K562 (cell line): ENCODE data around the gene ZNF839. TPM values are rescaled to one million over a fixed set of nuclear protein-coding genes. Genes with fewer than 3 reads are reported as not detected.

ENCODE experiments used
- ATAC-seq: fragments of 200-7000 bp; cut with Tn5 transposase; 3 replicates; pipeline ENCODE4 v1.9.1; 2020; ENCODE audit warnings: moderate library complexity
- BruUV-seq: library from RNA; stranded (reverse); fragments of 400-500 nt; replicated peaks from 2 replicates; lab custom pipeline; 2021; lab: Mats Ljungman, UMichigan
- CTCF ChIA-PET: fragments of 300-600 bp; formaldehyde crosslinking; extraction: SDS; loops from one replicate; lab custom pipeline; 2021; ENCODE audit warnings: low intra/inter-chr PET ratio; lab: Yijun Ruan, JAX
- POLR2A ChIA-PET: fragments of 300-600, 350-650 bp; sonication (Branson Sonifier 250); formaldehyde crosslinking; extraction: SDS; loops from one replicate; lab custom pipeline; 2021; ENCODE audit warnings: antibody characterized with exemption, inconsistent platforms; lab: Yijun Ruan, JAX
- DNase-seq, 4 experiments: peaks; one replicate each; pipeline versions ENCODE4 v3.0.0 to v3.0.0-alpha.2; 2011 to 2018; ENCODE audit warnings: low spot score in 3 of 4, mixed read lengths in 3 of 4; ENCODE audit errors: extremely low read depth in 1 of 4
- FAIRE-seq: peaks from 2 replicates; lab custom pipeline; 2011; peaks lifted over from hg19 to GRCh38; lab: Jason Lieb, UNC
- H2AFZ ChIP-seq: 2 replicates; pipeline ENCODE4 v1.6.0; 2011; ENCODE audit warnings: low read depth, low read length, control low read depth, inconsistent platforms
- H3K27ac ChIP-seq: fragments of 200-600 bp; 3 replicates; pipeline ENCODE4 v1.8.0; 2011; ENCODE audit warnings: low read depth, mild to moderate bottlenecking, control low read depth, inconsistent platforms, low read length, moderate library complexity, mixed read lengths; ENCODE audit errors: extremely low read depth
- H3K27me3 ChIP-seq, 2 experiments: fragments of 300-600 bp in 1 of 2; 2 replicates in 1 of 2; 3 replicates in 1 of 2; pipeline versions ENCODE4 v1.6.0 to v1.8.0; 2011; ENCODE audit warnings: inconsistent platforms in 2 of 2, low read length in 2 of 2, mild to moderate bottlenecking in 1 of 2, mixed read lengths in 1 of 2, moderate library complexity in 1 of 2; ENCODE audit not compliant: control insufficient read depth in 2 of 2, insufficient read depth in 2 of 2
- H3K36me3 ChIP-seq: fragments of 300-600 bp; 3 replicates; pipeline ENCODE4 v1.8.0; 2011; ENCODE audit warnings: mild to moderate bottlenecking, low read length, inconsistent platforms; ENCODE audit not compliant: control insufficient read depth, insufficient read depth
- H3K4me1 ChIP-seq, 2 experiments: fragments of 200-600 bp in 1 of 2; replicated peaks in 1 of 2; 2 replicates in 1 of 2; 3 replicates in 1 of 2; pipeline versions ENCODE4 v1.5.1 to v1.8.0; 2011; ENCODE audit warnings: inconsistent platforms in 2 of 2, low read length in 2 of 2, mild to moderate bottlenecking in 1 of 2, mixed read lengths in 1 of 2, moderate library complexity in 1 of 2; ENCODE audit not compliant: control insufficient read depth in 2 of 2, insufficient read depth in 2 of 2
- H3K4me2 ChIP-seq: 2 replicates; pipeline ENCODE4 v1.6.1; 2011; ENCODE audit warnings: low read length, control low read depth, inconsistent platforms, mixed read lengths; ENCODE audit not compliant: insufficient read depth
- H3K4me3 ChIP-seq: fragments of 200-600 bp; sonication (generic), shearing (Covaris generic); 2 replicates; pipeline ENCODE4 v1.5.1; 2016; ENCODE audit warnings: control low read depth, inconsistent platforms
- H3K79me2 ChIP-seq: fragments of 200-600 bp; 3 replicates; pipeline ENCODE4 v1.8.0; 2011; ENCODE audit warnings: low read length, inconsistent platforms; ENCODE audit not compliant: control insufficient read depth, insufficient read depth
- H3K9ac ChIP-seq, 2 experiments: 2 replicates each; pipeline versions ENCODE4 v1.6.0 to v1.6.1; 2011; ENCODE audit warnings: low read depth in 2 of 2, low read length in 2 of 2, control low read depth in 1 of 2, inconsistent platforms in 1 of 2, mild to moderate bottlenecking in 1 of 2, mixed read lengths in 1 of 2; ENCODE audit not compliant: insufficient read depth in 1 of 2
- H3K9me1 ChIP-seq: one replicate; pipeline ENCODE4 v1.6.0; 2011; ENCODE audit warnings: inconsistent platforms, mild to moderate bottlenecking, low read length, moderate library complexity; ENCODE audit not compliant: control insufficient read depth, insufficient read depth
- H3K9me3 ChIP-seq: replicated peaks from 2 replicates; pipeline ENCODE4 v1.5.1; 2011; ENCODE audit warnings: low read depth, low read length, inconsistent platforms; ENCODE audit not compliant: control insufficient read depth, insufficient read depth
- H4K20me1 ChIP-seq: replicated peaks from 2 replicates; pipeline ENCODE4 v1.6.1; 2011; ENCODE audit warnings: low read length, inconsistent platforms, mixed read lengths; ENCODE audit not compliant: control insufficient read depth, insufficient read depth
- ATF3 ChIP-seq, 2 experiments: fragments of 450-650 bp in 1 of 2; sonication (generic) in 1 of 2; formaldehyde crosslinking in 1 of 2; IDR thresholded peaks in 1 of 2; conservative IDR thresholded peaks in 1 of 2; 2 replicates each; pipeline versions ENCODE4 v1.6.1 to v1.8.1; 2016 to 2023; ENCODE audit warnings: mild to moderate bottlenecking in 2 of 2, moderate library complexity in 2 of 2, inconsistent platforms in 1 of 2, missing genetic modification reagents in 1 of 2
- CEBPG ChIP-seq, 3 experiments: fragments of 200-800 bp in 1 of 3; sonication (Bioruptor generic) in 1 of 3; sonication (generic) in 1 of 3; formaldehyde crosslinking in 1 of 3; IDR thresholded peaks in 2 of 3; conservative IDR thresholded peaks in 1 of 3; 2 replicates each; pipeline versions ENCODE4 v1.6.1 to v1.8.0; 2016 to 2022; ENCODE audit warnings: missing compliant biosample characterization in 2 of 3, missing genetic modification characterization in 2 of 3, mild to moderate bottlenecking in 1 of 3, missing genetic modification reagents in 1 of 3
- KDM2B ChIP-seq: fragments of 250-450 bp; sonication (Bioruptor Pico); IDR thresholded peaks from 2 replicates; pipeline ENCODE4 v1.8.0; 2021; ENCODE audit warnings: mild to moderate bottlenecking, moderate library complexity
- MYC ChIP-seq, 2 experiments: fragments of 250-450 bp in 1 of 2; sonication (Bioruptor Pico) in 1 of 2; IDR thresholded peaks; 2 replicates each; pipeline versions ENCODE4 v1.5.1 to v1.6.1; 2012 to 2021; ENCODE audit warnings: low read depth in 2 of 2, borderline replicate concordance in 1 of 2, improper control_type of control experiment in 1 of 2, low read length in 1 of 2, mild to moderate bottlenecking in 1 of 2, moderate library complexity in 1 of 2
- POLR2AphosphoS2 ChIP-seq: IDR thresholded peaks from 2 replicates; pipeline ENCODE4 v1.6.1; 2012; ENCODE audit warnings: low read length, improper control_type of control experiment
- THRA ChIP-seq: fragments of 450-650 bp; IDR thresholded peaks from 2 replicates; pipeline ENCODE4 v1.6.1; 2017; ENCODE audit warnings: mild to moderate bottlenecking, moderate library complexity
- ZNF561 ChIP-seq: fragments of 450-650 bp; formaldehyde crosslinking; conservative IDR thresholded peaks from 2 replicates; pipeline ENCODE4 v1.4.0; 2020; ENCODE audit warnings: mild to moderate bottlenecking, moderate library complexity
- WGBS: fragments of 100-300 bp; shearing (Covaris generic); methylation state at CpG from one replicate; pipeline ENCODE4 v1.1.6; 2016; ENCODE audit warnings: low coverage, mixed read lengths; ENCODE audit not compliant: insufficient coverage; ENCODE audit errors: missing lambda C conversion rate; 5-methylcytosine and 5-hydroxymethylcytosine counted together
- in situ Hi-C: fragments of 300-500 bp; cut with MboI; formaldehyde crosslinking; loops from 4 replicates; pipeline ENCODE4 v1.15.0; 2018; ENCODE audit warnings: inconsistent platforms, mixed read lengths
- intact Hi-C: fragments of 100-400 bp; cut with micrococcal nuclease; formaldehyde crosslinking; loops from 2 replicates; pipeline ENCODE4 v1.14.2; 2022
- polyA plus RNA-seq, 8 experiments: library from polyadenylated mRNA; depleted of rRNA in 4 of 8; stranded (reverse) in 5 of 8; unstranded in 3 of 8; fragments of >200 nt; fragmentation: Nextera tagmentation in 2 of 8; fragmentation: Illumina TruSeq in 1 of 8; extraction: Ambion mirVana in 2 of 8; extraction: Trizol in 1 of 8; gene quantifications; 2 replicates each; pipeline versions ENCODE4 v1.2.1 to v1.2.3, GENCODE V29; 2011 to 2014; ENCODE audit warnings: inconsistent platforms in 1 of 8, missing spikeins in 1 of 8
- total RNA-seq, 7 experiments: library from RNA; depleted of rRNA in 6 of 7; stranded (reverse); fragments of >200 nt in 6 of 7; fragmentation: Illumina TruSeq in 2 of 7; extraction: Trizol in 2 of 7; gene quantifications; 2 replicates each; pipeline versions ENCODE4 v1.2.1 to v1.2.3, GENCODE V29; 2011 to 2021; ENCODE audit warnings: low replicate concordance in 1 of 7
- TF ChIP-seq, protein P1 (sequence below): fragments of 450-650 bp; formaldehyde crosslinking; IDR thresholded peaks from 2 replicates; pipeline ENCODE4 v1.4.0; 2020; ENCODE audit warnings: mild to moderate bottlenecking
- TF ChIP-seq, protein P2 (sequence below): fragments of 150-350 bp; conservative IDR thresholded peaks from 2 replicates; pipeline ENCODE4 v1.6.1; 2014; ENCODE audit warnings: low read length
- TF ChIP-seq, protein P3 (sequence below): sonication (generic); formaldehyde crosslinking; IDR thresholded peaks from 2 replicates; pipeline ENCODE4 v1.8.0; 2022; ENCODE audit warnings: mild to moderate bottlenecking, missing genetic modification reagents

Gene ZNF839
- total and polyA plus RNA-seq, 9 of the 15 experiments (the other 6 are each of a cell fraction or from before 2014, with no cell fraction given) = 0.42 to 8.4 (median 5.7) TPM

DNA sequence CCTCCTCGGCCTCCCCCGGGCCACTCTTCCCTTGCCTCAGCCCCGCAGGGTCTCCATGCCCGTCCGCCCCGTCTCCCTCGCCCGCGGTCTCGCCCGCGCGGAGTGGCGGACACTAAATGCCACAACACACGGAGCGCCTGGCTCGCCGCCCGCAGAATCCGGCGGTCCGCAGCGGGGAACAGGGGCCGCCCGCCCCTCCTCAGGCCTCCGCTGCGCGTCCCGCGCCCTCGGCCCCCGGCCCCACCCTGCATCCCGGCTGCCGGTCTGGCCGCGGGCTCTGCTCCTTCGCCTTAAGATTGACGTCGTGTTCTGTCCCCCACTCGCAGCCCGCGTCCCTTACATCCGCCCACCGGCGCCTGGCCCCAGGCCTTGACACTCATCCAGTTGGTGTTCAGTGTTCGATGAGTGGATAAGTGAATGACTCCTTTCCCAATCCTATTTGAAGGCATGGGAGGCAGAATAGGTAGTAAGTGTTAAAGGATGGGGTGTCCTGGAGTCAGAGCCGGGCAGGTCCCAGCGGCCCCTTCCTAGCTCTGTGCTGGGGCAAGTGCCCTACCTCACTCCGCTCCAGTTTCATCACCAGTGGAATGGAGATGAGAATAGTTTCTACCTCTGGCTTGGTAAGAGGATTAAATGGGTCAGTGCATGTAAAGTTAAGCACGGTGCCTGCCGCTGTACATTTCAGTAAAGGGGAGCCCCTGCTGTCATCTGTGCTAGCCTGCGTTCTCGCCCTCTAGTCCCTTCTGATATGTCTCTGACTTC is 43.8 kb downstream of the ZNF839 start (continued):
- TF ChIP-seq ZNF561 (CRISPR knock-in tag) (no peak), POLR2AphosphoS2 (no peak)
- TF ChIP-seq, protein P1, sequence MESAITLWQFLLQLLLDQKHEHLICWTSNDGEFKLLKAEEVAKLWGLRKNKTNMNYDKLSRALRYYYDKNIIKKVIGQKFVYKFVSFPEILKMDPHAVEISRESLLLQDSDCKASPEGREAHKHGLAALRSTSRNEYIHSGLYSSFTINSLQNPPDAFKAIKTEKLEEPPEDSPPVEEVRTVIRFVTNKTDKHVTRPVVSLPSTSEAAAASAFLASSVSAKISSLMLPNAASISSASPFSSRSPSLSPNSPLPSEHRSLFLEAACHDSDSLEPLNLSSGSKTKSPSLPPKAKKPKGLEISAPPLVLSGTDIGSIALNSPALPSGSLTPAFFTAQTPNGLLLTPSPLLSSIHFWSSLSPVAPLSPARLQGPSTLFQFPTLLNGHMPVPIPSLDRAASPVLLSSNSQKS = no peak
- TF ChIP-seq, protein P2, sequence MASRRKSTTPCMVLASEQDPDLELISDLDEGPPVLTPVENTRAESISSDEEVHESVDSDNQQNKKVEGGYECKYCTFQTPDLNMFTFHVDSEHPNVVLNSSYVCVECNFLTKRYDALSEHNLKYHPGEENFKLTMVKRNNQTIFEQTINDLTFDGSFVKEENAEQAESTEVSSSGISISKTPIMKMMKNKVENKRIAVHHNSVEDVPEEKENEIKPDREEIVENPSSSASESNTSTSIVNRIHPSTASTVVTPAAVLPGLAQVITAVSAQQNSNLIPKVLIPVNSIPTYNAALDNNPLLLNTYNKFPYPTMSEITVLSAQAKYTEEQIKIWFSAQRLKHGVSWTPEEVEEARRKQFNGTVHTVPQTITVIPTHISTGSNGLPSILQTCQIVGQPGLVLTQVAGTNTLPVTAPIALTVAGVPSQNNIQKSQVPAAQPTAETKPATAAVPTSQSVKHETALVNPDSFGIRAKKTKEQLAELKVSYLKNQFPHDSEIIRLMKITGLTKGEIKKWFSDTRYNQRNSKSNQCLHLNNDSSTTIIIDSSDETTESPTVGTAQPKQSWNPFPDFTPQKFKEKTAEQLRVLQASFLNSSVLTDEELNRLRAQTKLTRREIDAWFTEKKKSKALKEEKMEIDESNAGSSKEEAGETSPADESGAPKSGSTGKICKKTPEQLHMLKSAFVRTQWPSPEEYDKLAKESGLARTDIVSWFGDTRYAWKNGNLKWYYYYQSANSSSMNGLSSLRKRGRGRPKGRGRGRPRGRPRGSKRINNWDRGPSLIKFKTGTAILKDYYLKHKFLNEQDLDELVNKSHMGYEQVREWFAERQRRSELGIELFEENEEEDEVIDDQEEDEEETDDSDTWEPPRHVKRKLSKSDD = no peak
- TF ChIP-seq, all 486 proteins: peak for 16

DNA sequence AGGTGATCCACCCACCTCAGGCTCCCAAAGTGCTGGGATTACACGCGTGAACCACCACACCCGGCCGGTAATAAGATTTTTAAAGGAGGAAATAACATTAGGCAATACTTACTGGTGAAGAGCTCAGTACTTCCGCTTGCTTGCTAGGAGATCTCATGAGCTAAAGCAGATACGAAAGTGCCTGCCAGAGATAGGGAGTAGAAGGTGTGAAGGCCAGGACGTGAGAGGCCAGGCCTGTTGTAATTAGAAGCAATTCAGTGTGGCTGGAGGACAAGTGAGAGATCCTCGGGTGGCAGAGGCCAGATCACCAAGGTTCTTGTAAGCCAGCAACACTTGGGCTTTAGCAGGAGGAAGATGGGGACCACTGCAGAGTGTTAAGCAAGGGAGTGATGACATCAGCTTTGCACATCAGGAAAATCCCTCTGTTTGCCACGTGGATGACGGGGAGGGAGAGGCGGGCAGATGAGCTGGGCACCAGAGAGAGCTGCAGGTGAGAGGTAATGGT is 50.8 kb downstream of the ZNF839 start:
- DNase-seq = peak in 1 of 4 experiments; percentile 30
- TF ChIP-seq KDM2B (CRISPR knock-in tag) (no peak), ATF3 (IDR thresholded peaks at IDR 0.05) (peak; percentile 73), ATF3 (CRISPR knock-in tag; conservative IDR thresholded peaks at IDR 0.05) (no peak), MYC (IDR thresholded peaks at IDR 0.05; ENCODE audit: low read depth, low read length) (0 out of 2 replicates have a peak, but pooled peaks have one; percentile 17), MYC (CRISPR knock-in tag; IDR thresholded peaks at IDR 0.05; ENCODE audit: borderline replicate concordance, low read depth) (no peak), THRA (no peak), CEBPG (CRISPR knock-in tag; IDR thresholded peaks at IDR 0.05) (peak; percentile 55; the same call in 1 of the 2 replicates), CEBPG (tag; conservative IDR thresholded peaks at IDR 0.05 in 1 of 2, IDR thresholded peaks at IDR 0.05 in 1 of 2) (peak; percentile 64)
- TF ChIP-seq, protein P3, sequence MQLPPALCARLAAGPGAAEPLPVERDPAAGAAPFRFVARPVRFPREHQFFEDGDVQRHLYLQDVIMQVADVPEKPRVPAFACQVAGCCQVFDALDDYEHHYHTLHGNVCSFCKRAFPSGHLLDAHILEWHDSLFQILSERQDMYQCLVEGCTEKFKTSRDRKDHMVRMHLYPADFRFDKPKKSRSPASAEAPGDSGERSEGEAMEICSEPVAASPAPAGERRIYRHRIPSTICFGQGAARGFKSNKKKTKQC = no peak

More for the DNA sequence above, 50.8 kb downstream of the ZNF839 start:
- no peak overlapping the region for H2AFZ ChIP-seq
- peak; percentile 70 for ATAC-seq
- in situ Hi-C loops (no loop called here), intact Hi-C loops (no loop called here)
- no peak overlapping the region for H3K4me3 ChIP-seq
- H3K4me2 ChIP-seq = 0 out of 2 replicates have a peak overlapping the region, but pooled peaks have one; percentile 25
- no peak for FAIRE-seq
- peak overlapping the region in 1 of 2 experiments; percentile 64; a peak in 1 of 4 replicates for H3K9ac ChIP-seq
- 23% methylated on average over 11 of the region's 11 CpGs for WGBS
- CTCF ChIA-PET = no interaction called here
- H3K4me1 ChIP-seq = no peaks in the 10 kb centered on the region; a peak in 1 of 5 replicates
- no peaks in the 10 kb centered on the region for H3K27me3 ChIP-seq
- no peaks in the 10 kb centered on the region for H3K9me3 ChIP-seq
- H3K27ac ChIP-seq = no peak overlapping the region
- no peaks in the 10 kb centered on the region for H4K20me1 ChIP-seq
- BruUV-seq = no TSS peak
- POLR2A ChIA-PET = interaction anchor here (0.6 to 2.3 kb wide), 2 partner anchors 9 to 16 kb away, joined by 4 to 7 read pairs; no protein-coding TSS in a partner anchor
- no peaks in the 10 kb centered on the region for H3K79me2 ChIP-seq
- H3K36me3 ChIP-seq = no peaks in the 10 kb centered on the region
- no peaks in the 10 kb centered on the region for H3K9me1 ChIP-seq
